Spleen (tissue), 11 donors: Measurements from ENCODE around the gene NUP210. TPM values are rescaled to one million over a fixed set of nuclear protein-coding genes. Genes with fewer than 3 reads are reported as not detected.

Experiments
- DNase-seq: peaks from one replicate; pipeline ENCODE4 v3.0.0-alpha.2; 2020
- H3K27ac ChIP-seq, 8 donors: fragments of 200-600 bp; sonication (generic) in 7 of 8; 1 replicate in 4 of 8; 2 replicates in 4 of 8; pipeline versions ENCODE4 v1.5.0 to v1.8.0; 2016 to 2021; ENCODE audit warnings: inconsistent platforms in 4 of 8, mild to moderate bottlenecking in 4 of 8, moderate library complexity in 1 of 8
- H3K27me3 ChIP-seq, 7 donors: fragments of 200-600 bp; sonication (generic) in 6 of 7; replicated peaks in 1 of 7; 1 replicate in 4 of 7; 2 replicates in 3 of 7; pipeline versions ENCODE4 v1.5.0 to v1.8.0; 2016 to 2021; ENCODE audit warnings: inconsistent platforms in 3 of 7, mild to moderate bottlenecking in 1 of 7
- H3K36me3 ChIP-seq, 6 donors: fragments of 200-600 bp; sonication (generic) in 5 of 6; 1 replicate in 4 of 6; 2 replicates in 2 of 6; pipeline versions ENCODE4 v1.5.0 to v1.8.0; 2016 to 2021; ENCODE audit warnings: inconsistent platforms in 2 of 6
- H3K4me1 ChIP-seq, 6 donors: fragments of 200-600 bp; sonication (generic) in 5 of 6; 1 replicate in 3 of 6; 2 replicates in 3 of 6; pipeline versions ENCODE4 v1.5.0 to v1.8.0; 2016 to 2021; ENCODE audit warnings: inconsistent platforms in 3 of 6
- H3K4me3 ChIP-seq, 8 donors: fragments of 200-600 bp; sonication (generic) in 7 of 8; 1 replicate in 4 of 8; 2 replicates in 4 of 8; pipeline versions ENCODE4 v1.5.0 to v1.8.0; 2016 to 2021; ENCODE audit warnings: inconsistent platforms in 4 of 8, mild to moderate bottlenecking in 4 of 8, moderate library complexity in 2 of 8
- H3K9me3 ChIP-seq, 8 donors: fragments of 200-600 bp; sonication (generic) in 7 of 8; 1 replicate in 4 of 8; 2 replicates in 4 of 8; pipeline versions ENCODE4 v1.5.0 to v1.8.0; 2016 to 2021; ENCODE audit warnings: inconsistent platforms in 4 of 8
- CTCF ChIP-seq, 11 experiments: fragments of 200-600 bp in 7 of 11; fragments of 450-650 bp in 4 of 11; sonication (generic) in 4 of 11; IDR thresholded peaks in 8 of 11; conservative IDR thresholded peaks in 3 of 11; 1 replicate in 7 of 11; 2 replicates in 4 of 11; pipeline versions ENCODE4 v1.4.0 to v1.8.0; 2016 to 2021; ENCODE audit warnings: antibody characterized with exemption in 11 of 11, inconsistent platforms in 4 of 11, mild to moderate bottlenecking in 1 of 11
- POLR2A ChIP-seq, 3 donors: fragments of 450-650 bp; IDR thresholded peaks; one replicate each; pipeline ENCODE4 v1.5.1; 2017; ENCODE audit warnings: antibody characterized with exemption in 3 of 3, mild to moderate bottlenecking in 1 of 3
- POLR2AphosphoS5 ChIP-seq, 3 donors: sonication (generic); formaldehyde crosslinking; IDR thresholded peaks; one replicate each; pipeline ENCODE4 v1.5.1; 2017; ENCODE audit warnings: antibody characterized with exemption in 3 of 3
- WGBS, 5 donors: extraction: QIAGEN DNeasy Blood & Tissue Kit in 3 of 5; methylation state at CpG; one replicate each; pipeline versions ENCODE4 v1.1.5 to v1.1.7; 2013 to 2018; 5-methylcytosine and 5-hydroxymethylcytosine counted together
- intact Hi-C: fragments of 100-400 bp; cut with DNase I; formaldehyde crosslinking; loops from one replicate; pipeline ENCODE4 v1.15.0; 2023; ENCODE audit warnings: low total_unique reads
- polyA plus RNA-seq, 3 donors: library from polyadenylated mRNA; stranded (reverse); fragments of 200-250 nt; gene quantifications; one replicate each; pipeline ENCODE4 v1.2.1, GENCODE V29; 2013
- total RNA-seq, 7 donors: library from RNA; depleted of rRNA in 3 of 7; stranded (reverse); fragments of >200 nt in 3 of 7; fragmentation: NEBNext Ultra II Directional in 4 of 7; extraction: Animal tissue kit (Norgen Biotek cat#: 25700) in 4 of 7; gene quantifications; one replicate each; pipeline versions ENCODE4 v1.1.0 to v1.2.1, GENCODE V29; 2016 to 2021
- donor health status: healthy with polysubstance abuse.
- donor health status: DM: no; HTN: no; CAD: no; lungs with moderate emphysema.
- donor health status: DM: no; HTN: no; CAD: no.
- donor health status: Bipolar disorder and iron deficiency.
- donor health status: healthy.
- donor health status: DM: no; HTN: no; CAD: no.
- donor health status: DM: yes; HTN: yes; CAD: no.

The NUP210 gene
- total and polyA plus RNA-seq, 10 donors = 20.1 to 76.8 (median 58.2) TPM

DNA sequence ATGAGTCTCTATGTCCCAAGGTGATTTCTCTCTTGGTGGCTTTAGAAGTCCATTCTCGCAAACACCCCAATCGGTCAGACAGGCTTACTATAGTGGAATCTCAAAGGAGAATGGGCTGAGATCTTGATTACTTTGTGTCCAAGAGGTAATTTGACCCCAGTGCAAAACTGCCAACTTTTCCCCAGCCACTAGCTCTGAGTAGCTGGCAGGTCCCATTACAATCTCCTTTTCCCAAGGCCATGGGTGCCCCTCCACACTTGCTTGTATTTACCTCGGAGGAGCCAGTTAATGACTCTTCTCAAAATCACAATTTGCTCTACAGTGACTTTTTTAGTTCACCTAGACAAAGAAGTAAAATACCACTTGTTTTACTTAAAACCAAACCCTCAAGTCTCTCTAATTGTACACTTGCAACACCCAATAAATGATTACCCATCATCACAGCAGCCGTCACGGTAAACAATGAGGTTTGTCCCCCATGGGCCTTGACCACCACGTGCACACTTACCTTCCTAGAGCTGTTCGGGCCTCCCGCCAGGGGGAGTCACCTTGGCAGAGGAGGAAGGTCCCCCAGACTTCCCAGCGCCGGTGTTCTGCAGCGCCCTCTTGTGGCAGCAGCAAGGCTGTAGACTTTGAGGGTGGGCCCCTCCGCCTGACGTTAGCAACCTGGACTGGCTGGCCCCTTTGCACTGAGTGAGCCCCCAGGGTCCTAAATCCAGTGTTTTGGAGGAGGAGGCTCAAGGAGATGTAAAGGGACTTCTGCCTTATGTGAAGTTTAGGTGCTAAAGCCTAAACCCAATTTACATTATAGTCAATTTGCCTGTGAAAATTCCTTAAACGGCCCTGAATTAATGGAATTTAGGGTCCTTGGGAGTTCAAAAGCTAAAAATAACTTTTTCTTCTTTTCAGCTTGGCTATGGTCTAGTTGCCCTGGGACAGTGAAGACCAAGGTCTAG lies 41.3 kb upstream of the NUP210 start:
- no peaks in the 10 kb centered on the region for H3K9me3 ChIP-seq
- no peak overlapping the region for H3K27ac ChIP-seq
- no peaks in the 10 kb centered on the region for H3K4me1 ChIP-seq
- no peak overlapping the region for H3K4me3 ChIP-seq
- TF ChIP-seq CTCF (IDR thresholded peaks at IDR 0.05 in 8 of 11, conservative IDR thresholded peaks at IDR 0.05 in 3 of 11) = peak; percentile 36 to 80 (median 63)
- TF ChIP-seq POLR2AphosphoS5 (IDR thresholded peaks at IDR 0.05) = no peak
- no peak for TF ChIP-seq POLR2A (IDR thresholded peaks at IDR 0.05)
- H3K36me3 ChIP-seq = no peaks in the 10 kb centered on the region
- peaks cover 0 to 16% (median 0%) of the 10 kb centered on the region in 7 donors for H3K27me3 ChIP-seq
- intact Hi-C loops = no loop called here
- 39 to 57% (median 43%) methylated on average over 9 to 14 of the region's 14 CpGs for WGBS, 5 donors
- DNase-seq = peak; percentile 90

DNA sequence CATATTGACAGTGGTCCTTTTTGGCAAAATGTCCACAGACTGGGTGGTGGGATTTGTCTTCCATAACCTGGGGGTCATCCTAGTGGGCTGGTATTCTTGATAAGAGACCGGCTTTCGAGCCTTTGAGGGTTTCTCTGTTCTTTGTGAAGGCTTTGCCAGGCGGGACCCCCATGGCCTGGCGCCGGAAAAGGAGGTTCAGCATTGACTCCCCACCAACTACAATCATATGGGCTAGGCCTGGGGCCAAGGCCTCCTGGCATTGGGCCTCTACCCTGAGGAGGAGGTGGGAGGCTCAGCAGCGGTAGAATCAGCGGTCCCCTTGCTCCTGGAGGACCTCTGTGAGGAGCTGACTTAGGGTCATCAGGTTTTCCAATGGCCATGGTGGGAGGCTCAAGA lies 40.2 kb upstream of the NUP210 start:
- Histone ChIP-seq H3K9me3 (no peaks in the 10 kb centered on the region), H3K36me3 (no peaks in the 10 kb centered on the region), H3K4me1 (no peaks in the 10 kb centered on the region), H3K27ac (no peak overlapping the region), H3K27me3 (peaks cover 0 to 16% (median 0%) of the 10 kb centered on the region in 7 donors), H3K4me3 (no peak overlapping the region)
- intact Hi-C loops = no loop called here
- peak; percentile 57 for DNase-seq
- TF ChIP-seq POLR2A (IDR thresholded peaks at IDR 0.05) = no peak
- no peak for TF ChIP-seq CTCF (IDR thresholded peaks at IDR 0.05 in 8 of 11, conservative IDR thresholded peaks at IDR 0.05 in 3 of 11)
- 83 to 99% (median 94%) methylated on average over 5 to 7 of the region's 7 CpGs for WGBS, 5 donors

- TF ChIP-seq POLR2AphosphoS5 (IDR thresholded peaks at IDR 0.05) (no peak), CTCF (IDR thresholded peaks at IDR 0.05 in 8 of 11, conservative IDR thresholded peaks at IDR 0.05 in 3 of 11) (no peak), POLR2A (IDR thresholded peaks at IDR 0.05) (no peak)
- H3K27me3 ChIP-seq = peaks cover 0 to 16% (median 0%) of the 10 kb centered on the region in 7 donors
- WGBS, 5 donors = 74 to 87% (median 79%) methylated on average over 9 of the region's 9 CpGs
- H3K9me3 ChIP-seq = no peaks in the 10 kb centered on the region
- no peaks in the 10 kb centered on the region for H3K36me3 ChIP-seq
- no peak overlapping the region for H3K4me3 ChIP-seq
- peak; percentile 41 for DNase-seq
- no peaks in the 10 kb centered on the region for H3K4me1 ChIP-seq
- H3K27ac ChIP-seq = no peak overlapping the region
- intact Hi-C loops = loop anchor here (10.0 kb wide), 1 partner anchor 115 kb away; no protein-coding TSS in a partner anchor
These were observed 39.7 kb upstream of the NUP210 start for GRCh38 chr3:13459605-13460340.
